SJCRH30 (cell line): ENCODE measurements around the gene MYO1F. TPM values are rescaled to one million over a fixed set of nuclear protein-coding genes. Genes with fewer than 3 reads are reported as not detected.

Source experiments
- DNase-seq, 2 experiments: peaks; one replicate each; pipeline ENCODE4 v3.0.0-alpha.2; 2015 to 2020
- H3K27ac ChIP-seq: fragments of 250-450 bp; sonication (Bioruptor Pico); 2 replicates; pipeline ENCODE4 v1.5.1; 2020; ENCODE audit warnings: mild to moderate bottlenecking, moderate library complexity
- H3K27me3 ChIP-seq: fragments of 250-450 bp; sonication (Bioruptor Pico); 2 replicates; pipeline ENCODE4 v1.5.1; 2020; ENCODE audit warnings: mild to moderate bottlenecking, moderate library complexity
- H3K36me3 ChIP-seq: fragments of 250-450 bp; sonication (Bioruptor Pico); 2 replicates; pipeline ENCODE4 v1.5.1; 2020; ENCODE audit warnings: mild to moderate bottlenecking, moderate library complexity
- H3K4me1 ChIP-seq: fragments of 250-450 bp; sonication (Bioruptor Pico); 2 replicates; pipeline ENCODE4 v1.5.1; 2020; ENCODE audit warnings: mild to moderate bottlenecking, moderate library complexity
- H3K4me3 ChIP-seq: fragments of 250-450 bp; sonication (Bioruptor Pico); 2 replicates; pipeline ENCODE4 v1.5.1; 2020; ENCODE audit warnings: mild to moderate bottlenecking, moderate library complexity
- H3K9me3 ChIP-seq: fragments of 250-450 bp; sonication (Bioruptor Pico); replicated peaks from 2 replicates; pipeline ENCODE4 v1.5.1; 2020; ENCODE audit warnings: mild to moderate bottlenecking, moderate library complexity
- total RNA-seq: library from RNA; depleted of rRNA; stranded (reverse); fragments of >200 nt; shearing (Covaris generic); gene quantifications from 2 replicates; pipeline ENCODE4 v1.2.3, GENCODE V29; 2014

MYO1F gene
- total RNA-seq, 1 experiment from 2014 or later = 0.04 TPM

- H3K27ac ChIP-seq = no peak overlapping the region
- H3K36me3 ChIP-seq = peaks cover 45% of the 10 kb centered on the region
- H3K27me3 ChIP-seq = no peaks in the 10 kb centered on the region
- no peak overlapping the region for H3K4me3 ChIP-seq
- no peaks in the 10 kb centered on the region for H3K9me3 ChIP-seq
- DNase-seq = no peak
- H3K4me1 ChIP-seq = no peaks in the 10 kb centered on the region
Measured at GRCh38 chr19:8489561-8490394, 87.5 kb downstream of the MYO1F start.

DNA sequence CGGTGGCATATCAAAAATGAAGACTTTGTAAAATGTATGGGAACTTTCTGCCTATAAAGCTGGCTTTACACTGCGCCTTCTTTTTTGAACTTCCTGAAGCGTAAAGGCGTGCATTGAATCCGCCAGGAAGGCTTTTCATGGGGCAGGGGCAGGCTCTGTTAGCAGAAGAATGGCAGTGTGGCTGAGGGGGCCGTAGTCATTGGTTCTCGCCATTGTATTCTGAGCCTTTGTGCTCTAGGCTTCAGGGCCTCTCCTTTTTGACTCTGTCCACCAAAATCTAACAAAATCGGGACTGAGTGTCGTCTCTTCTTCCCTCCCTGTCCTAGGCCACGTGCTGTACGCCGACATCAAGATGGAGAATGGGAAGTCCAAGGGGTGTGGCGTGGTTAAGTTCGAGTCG lies 88.9 kb downstream of the MYO1F start:
- Histone ChIP-seq H3K4me3 (no peak overlapping the region), H3K27me3 (no peaks in the 10 kb centered on the region), H3K27ac (no peak overlapping the region), H3K9me3 (no peaks in the 10 kb centered on the region), H3K36me3 (peaks cover 58% of the 10 kb centered on the region), H3K4me1 (no peaks in the 10 kb centered on the region)
- DNase-seq = no peak

- Histone ChIP-seq H3K27me3 (no peaks in the 10 kb centered on the region), H3K9me3 (no peaks in the 10 kb centered on the region), H3K36me3 (peaks cover 66% of the 10 kb centered on the region), H3K27ac (no peak overlapping the region), H3K4me1 (no peaks in the 10 kb centered on the region), H3K4me3 (no peak overlapping the region)
- no peak for DNase-seq
Measured at GRCh38 chr19:8487137-8487851, 89.9 kb downstream of the MYO1F start.

GRCh38 chr19:8486661-8487136 lies 90.5 kb downstream of the MYO1F start:
- DNase-seq = no peak
- H3K4me3 ChIP-seq = no peak overlapping the region
- no peak overlapping the region for H3K27ac ChIP-seq
- H3K27me3 ChIP-seq = no peaks in the 10 kb centered on the region
- H3K36me3 ChIP-seq = peaks cover 70% of the 10 kb centered on the region
- H3K9me3 ChIP-seq = no peaks in the 10 kb centered on the region
- H3K4me1 ChIP-seq = no peaks in the 10 kb centered on the region

DNA sequence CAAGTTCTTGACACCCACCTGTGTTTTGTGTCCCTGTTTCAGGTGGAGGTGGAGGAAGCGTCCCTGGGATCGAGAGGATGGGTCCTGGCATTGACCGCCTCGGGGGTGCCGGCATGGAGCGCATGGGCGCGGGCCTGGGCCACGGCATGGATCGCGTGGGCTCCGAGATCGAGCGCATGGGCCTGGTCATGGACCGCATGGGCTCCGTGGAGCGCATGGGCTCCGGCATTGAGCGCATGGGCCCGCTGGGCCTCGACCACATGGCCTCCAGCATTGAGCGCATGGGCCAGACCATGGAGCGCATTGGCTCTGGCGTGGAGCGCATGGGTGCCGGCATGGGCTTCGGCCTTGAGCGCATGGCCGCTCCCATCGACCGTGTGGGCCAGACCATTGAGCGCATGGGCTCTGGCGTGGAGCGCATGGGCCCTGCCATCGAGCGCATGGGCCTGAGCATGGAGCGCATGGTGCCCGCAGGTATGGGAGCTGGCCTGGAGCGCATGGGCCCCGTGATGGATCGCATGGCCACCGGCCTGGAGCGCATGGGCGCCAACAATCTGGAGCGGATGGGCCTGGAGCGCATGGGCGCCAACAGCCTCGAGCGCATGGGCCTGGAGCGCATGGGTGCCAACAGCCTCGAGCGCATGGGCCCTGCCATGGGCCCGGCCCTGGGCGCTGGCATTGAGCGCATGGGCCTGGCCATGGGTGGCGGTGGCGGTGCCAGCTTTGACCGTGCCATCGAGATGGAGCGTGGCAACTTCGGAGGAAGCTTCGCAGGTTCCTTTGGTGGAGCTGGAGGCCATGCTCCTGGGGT lies 91.5 kb downstream of the MYO1F start:
- no peak overlapping the region for H3K4me3 ChIP-seq
- H3K27ac ChIP-seq = no peak overlapping the region
- H3K9me3 ChIP-seq = no peaks in the 10 kb centered on the region
- peaks cover 73% of the 10 kb centered on the region for H3K36me3 ChIP-seq
- no peaks in the 10 kb centered on the region for H3K27me3 ChIP-seq
- no peaks in the 10 kb centered on the region for H3K4me1 ChIP-seq
- no peak for DNase-seq

DNA sequence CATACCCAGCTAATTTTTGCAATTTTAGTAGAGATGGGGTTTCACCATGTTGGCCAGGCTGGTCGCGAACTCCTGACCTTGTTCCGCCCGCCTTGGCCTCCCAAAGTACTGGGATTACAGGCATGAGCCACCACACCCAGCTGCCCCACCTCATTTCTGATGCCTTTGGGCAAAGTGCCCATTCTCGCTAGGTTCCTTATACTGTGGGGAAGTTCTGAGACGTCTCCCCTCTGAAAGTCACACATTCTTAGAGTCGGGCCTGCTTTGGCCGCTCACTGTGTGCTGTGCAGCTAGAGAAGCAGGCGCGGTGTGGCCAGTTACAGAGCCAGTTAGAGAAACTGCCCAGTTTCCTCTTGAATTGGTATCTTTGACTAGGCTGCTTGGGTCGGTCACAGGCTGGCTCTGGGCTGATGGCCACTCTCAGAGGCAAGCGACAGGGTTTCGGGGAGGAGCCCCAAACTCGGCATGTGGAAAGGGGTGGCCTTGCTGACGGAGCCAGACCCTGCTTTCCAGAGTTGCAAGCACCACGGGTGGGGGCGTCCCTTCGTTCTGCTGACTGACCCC lies 92.8 kb downstream of the MYO1F start:
- Histone ChIP-seq H3K36me3 (peaks cover 70% of the 10 kb centered on the region), H3K27ac (no peak overlapping the region), H3K27me3 (no peaks in the 10 kb centered on the region), H3K4me3 (no peak overlapping the region), H3K9me3 (no peaks in the 10 kb centered on the region), H3K4me1 (no peaks in the 10 kb centered on the region)
- DNase-seq = no peak

DNA sequence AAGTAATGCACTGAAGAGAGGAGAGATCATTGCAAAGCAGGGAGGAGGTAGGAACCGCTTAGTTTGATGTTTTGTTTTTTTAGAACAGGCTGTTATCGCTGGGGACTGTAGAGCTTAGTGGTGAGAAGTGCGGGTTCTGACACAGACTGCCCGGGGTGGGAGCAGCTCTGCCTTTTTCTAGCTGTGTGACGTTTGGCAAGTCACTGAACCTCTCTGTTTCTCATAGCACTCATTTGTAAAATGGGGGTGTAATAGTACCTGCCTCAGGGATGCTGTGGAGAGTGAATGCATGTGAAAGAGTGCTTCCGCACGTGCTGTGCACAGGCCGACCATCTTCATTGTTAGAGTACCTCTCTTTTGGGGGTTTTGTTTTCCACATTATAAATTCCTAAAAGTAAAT lies 94.1 kb downstream of the MYO1F start:
- no peak for DNase-seq
- Histone ChIP-seq H3K4me3 (no peak overlapping the region), H3K27ac (no peak overlapping the region), H3K4me1 (no peaks in the 10 kb centered on the region), H3K9me3 (no peaks in the 10 kb centered on the region), H3K36me3 (peaks cover 68% of the 10 kb centered on the region), H3K27me3 (no peaks in the 10 kb centered on the region)

DNA sequence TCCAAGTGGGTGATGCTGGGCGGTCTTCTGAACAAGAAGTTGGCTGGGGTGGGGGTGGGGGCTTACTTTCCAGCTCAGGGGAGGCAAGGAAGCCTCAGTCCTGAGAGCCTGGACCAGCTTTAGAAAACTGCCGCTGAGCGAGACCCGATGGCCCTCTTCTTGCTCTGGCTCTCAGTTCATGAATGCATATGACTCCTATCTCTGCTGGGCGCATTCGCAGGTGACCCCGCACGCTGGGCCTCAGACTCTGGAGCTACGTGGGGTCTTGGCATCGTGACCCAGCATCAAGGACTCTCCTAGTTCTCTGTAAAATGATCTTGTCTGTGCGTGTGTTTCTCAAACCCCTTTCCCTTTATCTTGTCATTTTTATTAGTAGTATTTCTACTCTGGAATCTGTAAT lies 94.5 kb downstream of the MYO1F start:
- no peaks in the 10 kb centered on the region for H3K9me3 ChIP-seq
- no peak overlapping the region for H3K27ac ChIP-seq
- no peaks in the 10 kb centered on the region for H3K27me3 ChIP-seq
- peaks cover 68% of the 10 kb centered on the region for H3K36me3 ChIP-seq
- H3K4me1 ChIP-seq = no peaks in the 10 kb centered on the region
- no peak overlapping the region for H3K4me3 ChIP-seq
- DNase-seq = no peak

DNA sequence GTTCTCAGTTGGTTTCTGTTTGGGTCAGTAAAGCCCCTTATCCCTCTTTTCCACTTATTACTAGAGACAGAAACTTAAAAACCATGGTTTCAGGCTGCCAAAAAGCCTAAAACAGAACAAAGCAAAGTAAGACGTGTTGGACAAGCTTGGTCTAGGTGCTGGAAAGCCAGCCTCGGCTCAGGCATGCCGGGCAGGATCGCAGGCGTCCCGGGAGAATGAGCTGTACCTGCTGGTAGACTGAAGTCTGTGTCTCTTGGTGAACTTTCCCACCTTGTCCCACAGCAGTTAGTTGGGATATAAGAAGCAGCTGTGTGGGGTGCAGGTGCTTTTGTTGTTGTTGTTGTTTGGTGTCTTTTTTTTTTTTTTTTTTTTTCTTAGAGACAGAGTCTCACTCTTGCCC lies 95.6 kb downstream of the MYO1F start:
- no peak for DNase-seq
- Histone ChIP-seq H3K27ac (no peak overlapping the region), H3K4me1 (no peaks in the 10 kb centered on the region), H3K4me3 (no peak overlapping the region), H3K27me3 (no peaks in the 10 kb centered on the region), H3K36me3 (peaks cover 64% of the 10 kb centered on the region), H3K9me3 (no peaks in the 10 kb centered on the region)

- H3K4me3 ChIP-seq = no peak overlapping the region
- no peaks in the 10 kb centered on the region for H3K4me1 ChIP-seq
- no peak for DNase-seq
- no peaks in the 10 kb centered on the region for H3K9me3 ChIP-seq
- H3K27ac ChIP-seq = no peak overlapping the region
- peaks cover 61% of the 10 kb centered on the region for H3K36me3 ChIP-seq
- no peaks in the 10 kb centered on the region for H3K27me3 ChIP-seq
Measured at GRCh38 chr19:8481201-8481600, 96.0 kb downstream of the MYO1F start.

DNA sequence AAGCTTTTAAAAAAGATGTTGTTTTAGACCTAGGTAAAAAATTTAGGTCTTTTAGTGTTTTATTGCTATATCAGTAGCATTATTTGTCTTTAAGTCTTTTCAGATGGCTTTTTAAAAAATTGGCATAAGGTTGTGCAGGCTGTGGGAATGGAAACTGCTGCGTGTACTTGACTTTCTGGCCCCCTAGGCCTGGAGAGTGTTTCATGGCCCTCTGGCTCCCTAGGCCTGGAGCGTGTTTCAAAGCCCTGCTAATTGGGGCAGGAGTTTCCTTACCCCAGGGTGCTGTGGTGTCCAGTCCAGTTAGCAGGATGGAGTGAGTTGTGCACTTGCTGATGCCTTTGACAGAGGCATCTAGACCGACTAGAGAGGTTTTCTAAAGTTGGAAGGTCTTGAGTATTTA lies 98.6 kb downstream of the MYO1F start:
- Histone ChIP-seq H3K27ac (no peak overlapping the region), H3K4me1 (no peaks in the 10 kb centered on the region), H3K27me3 (no peaks in the 10 kb centered on the region), H3K4me3 (no peak overlapping the region), H3K36me3 (peaks cover 57% of the 10 kb centered on the region), H3K9me3 (no peaks in the 10 kb centered on the region)
- DNase-seq = no peak

DNA sequence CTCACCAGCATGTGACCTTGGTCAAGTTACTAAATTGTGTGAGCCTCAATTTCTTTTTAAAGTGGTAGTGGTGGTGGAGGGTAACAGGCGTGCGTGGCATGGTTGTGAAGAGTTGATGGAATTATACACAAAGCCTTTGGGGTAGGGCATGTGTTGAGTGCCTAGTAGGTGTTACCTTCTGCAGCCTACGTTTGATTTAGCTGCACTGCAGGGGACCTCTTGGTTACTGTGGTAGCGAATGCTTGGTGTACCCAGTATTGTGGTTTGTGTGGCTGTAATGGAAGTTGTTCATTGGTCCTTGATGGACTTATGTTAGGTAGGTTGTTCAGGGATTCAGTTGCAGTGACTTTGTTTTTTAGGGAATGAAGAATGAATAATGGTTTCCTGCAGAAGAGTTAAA lies 99.4 kb downstream of the MYO1F start:
- Histone ChIP-seq H3K4me1 (no peaks in the 10 kb centered on the region), H3K4me3 (no peak overlapping the region), H3K9me3 (no peaks in the 10 kb centered on the region), H3K27me3 (no peaks in the 10 kb centered on the region), H3K27ac (no peak overlapping the region), H3K36me3 (peaks cover 55% of the 10 kb centered on the region)
- no peak for DNase-seq

- Histone ChIP-seq H3K4me1 (no peaks in the 10 kb centered on the region), H3K36me3 (peaks cover 61% of the 10 kb centered on the region), H3K27me3 (no peaks in the 10 kb centered on the region), H3K4me3 (no peak overlapping the region), H3K27ac (no peak overlapping the region), H3K9me3 (no peaks in the 10 kb centered on the region)
- DNase-seq = no peak
Measured at GRCh38 chr19:8476524-8476923, 100.7 kb downstream of the MYO1F start.

DNA sequence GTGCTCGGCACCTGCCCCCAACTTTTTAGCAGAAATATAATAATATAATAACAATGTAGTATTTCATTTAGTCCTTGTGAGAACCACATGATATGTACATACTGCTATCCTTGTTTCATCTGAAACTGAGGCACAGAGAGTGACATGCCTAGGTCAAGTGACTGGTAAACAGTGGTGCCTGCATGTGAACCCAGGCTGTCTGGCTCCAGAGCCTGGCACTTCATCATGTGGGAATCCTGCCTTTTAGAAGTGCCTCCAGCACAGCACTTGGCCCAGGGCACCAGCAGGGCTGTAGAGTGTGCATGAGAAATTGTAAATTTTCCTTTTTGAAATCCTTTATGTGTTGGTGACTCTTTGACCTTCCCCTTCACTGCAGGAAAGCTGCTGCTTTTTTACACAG lies 102.2 kb downstream of the MYO1F start:
- Histone ChIP-seq H3K9me3 (no peaks in the 10 kb centered on the region), H3K27ac (no peak overlapping the region), H3K27me3 (no peaks in the 10 kb centered on the region), H3K36me3 (peaks cover 71% of the 10 kb centered on the region), H3K4me1 (no peaks in the 10 kb centered on the region), H3K4me3 (no peak overlapping the region)
- no peak for DNase-seq
